Endothelial cell of hepatic sinusoid (primary cell): Measurements from ENCODE around the gene PPP1R14D.

Experiments
- in situ Hi-C: cut with HindIII; loops from 2 replicates; pipeline ENCODE4 v1.10.0; 2017; ENCODE audit warnings: low sequenced_read_pairs

The PPP1R14D gene

GRCh38 chr15:40787991-40788390, 40.5 kb downstream of the PPP1R14D start:
- in situ Hi-C loops, result loop anchor here (5.0 kb wide), 1 partner anchor 99 kb away; no protein-coding TSS in a partner anchor

- in situ Hi-C loops, result loop anchor here (5.0 kb wide), 1 partner anchor 100 kb away; no protein-coding TSS in a partner anchor
These were observed 41.1 kb downstream of the PPP1R14D start for GRCh38 chr15:40787344-40787841.

GRCh38 chr15:40785814-40786213, 42.7 kb downstream of the PPP1R14D start:
- in situ Hi-C loops, result loop anchor here (5.0 kb wide), 1 partner anchor 101 kb away; no protein-coding TSS in a partner anchor

GRCh38 chr15:40785164-40785563, 43.3 kb downstream of the PPP1R14D start:
- in situ Hi-C loops, result loop anchor here (5.0 kb wide), 1 partner anchor 102 kb away; no protein-coding TSS in a partner anchor

- in situ Hi-C loops, result no loop called here
These were observed 45.8 kb downstream of the PPP1R14D start for GRCh38 chr15:40782609-40783227.

- in situ Hi-C loops, result no loop called here
These were observed 51.9 kb downstream of the PPP1R14D start for GRCh38 chr15:40776537-40777141.

GRCh38 chr15:40775740-40776536, 52.6 kb downstream of the PPP1R14D start:
- in situ Hi-C loops, result no loop called here

GRCh38 chr15:40775007-40775406, 53.5 kb downstream of the PPP1R14D start:
- in situ Hi-C loops, result no loop called here

GRCh38 chr15:40773902-40774301, 54.6 kb downstream of the PPP1R14D start:
- in situ Hi-C loops, result no loop called here

- in situ Hi-C loops, result no loop called here
These were observed 55.0 kb downstream of the PPP1R14D start for GRCh38 chr15:40773496-40773895.

- in situ Hi-C loops, result no loop called here
These were observed 56.5 kb downstream of the PPP1R14D start for GRCh38 chr15:40772014-40772413.

GRCh38 chr15:40771242-40771641, 57.3 kb downstream of the PPP1R14D start:
- in situ Hi-C loops, result no loop called here

GRCh38 chr15:40770147-40770721, 58.3 kb downstream of the PPP1R14D start:
- in situ Hi-C loops, result no loop called here

GRCh38 chr15:40769274-40770146, 59.0 kb downstream of the PPP1R14D start, which contains the start of gene C15orf62:
TSS of gene C15orf62 (plus strand) at chr15:40769980. CDS start at chr15:40770496, 516 bp downstream.
- in situ Hi-C loops, result no loop called here

GRCh38 chr15:40768521-40769273, 59.8 kb downstream of the PPP1R14D start:
- in situ Hi-C loops, result no loop called here

GRCh38 chr15:40767838-40768500, 60.5 kb downstream of the PPP1R14D start:
- in situ Hi-C loops, result no loop called here

- in situ Hi-C loops, result no loop called here
These were observed 61.3 kb downstream of the PPP1R14D start for GRCh38 chr15:40766906-40767837.
